ENCODE results near the gene SMOC1.

The SMOC1 gene

DNA sequence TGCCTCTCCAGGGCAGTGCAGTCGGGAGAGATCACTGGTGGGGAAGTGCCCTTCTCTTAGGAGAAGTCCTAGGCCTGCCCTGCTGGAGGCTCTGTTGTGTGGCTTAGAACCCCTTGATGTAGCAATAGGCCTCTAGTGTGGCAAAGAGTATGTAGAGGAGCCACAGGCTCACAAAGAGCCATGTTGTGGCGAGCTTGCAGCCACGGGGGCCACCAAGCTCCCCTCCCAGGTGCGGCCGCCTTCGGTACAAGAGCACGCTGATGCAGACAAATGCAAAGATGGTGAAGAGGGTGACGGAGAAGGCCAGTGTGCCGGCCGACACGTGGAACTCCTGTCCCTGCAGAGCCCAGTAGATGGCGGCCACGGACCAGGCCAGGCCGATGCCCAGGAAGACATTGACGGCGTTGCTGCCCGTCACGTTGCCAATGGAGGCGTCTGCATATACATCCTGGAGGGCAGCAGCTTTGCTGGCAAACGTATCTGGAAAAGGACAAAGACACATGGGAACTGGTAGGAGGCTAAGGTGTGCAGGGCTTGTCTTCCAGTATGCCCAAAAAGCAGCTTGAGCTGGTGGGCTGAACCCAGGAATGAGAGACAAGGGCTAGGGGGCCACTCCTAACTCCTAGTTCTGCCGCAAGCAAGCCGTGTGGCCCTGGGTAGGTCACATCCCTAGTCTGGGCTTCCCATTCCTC is 166.8 kb downstream of the SMOC1 start:
- TF ChIP-seq TAF1 (IDR thresholded peaks at IDR 0.05; ENCODE audit: borderline replicate concordance, insufficient read depth, low read length): no peak
- TF ChIP-seq, protein P1, sequence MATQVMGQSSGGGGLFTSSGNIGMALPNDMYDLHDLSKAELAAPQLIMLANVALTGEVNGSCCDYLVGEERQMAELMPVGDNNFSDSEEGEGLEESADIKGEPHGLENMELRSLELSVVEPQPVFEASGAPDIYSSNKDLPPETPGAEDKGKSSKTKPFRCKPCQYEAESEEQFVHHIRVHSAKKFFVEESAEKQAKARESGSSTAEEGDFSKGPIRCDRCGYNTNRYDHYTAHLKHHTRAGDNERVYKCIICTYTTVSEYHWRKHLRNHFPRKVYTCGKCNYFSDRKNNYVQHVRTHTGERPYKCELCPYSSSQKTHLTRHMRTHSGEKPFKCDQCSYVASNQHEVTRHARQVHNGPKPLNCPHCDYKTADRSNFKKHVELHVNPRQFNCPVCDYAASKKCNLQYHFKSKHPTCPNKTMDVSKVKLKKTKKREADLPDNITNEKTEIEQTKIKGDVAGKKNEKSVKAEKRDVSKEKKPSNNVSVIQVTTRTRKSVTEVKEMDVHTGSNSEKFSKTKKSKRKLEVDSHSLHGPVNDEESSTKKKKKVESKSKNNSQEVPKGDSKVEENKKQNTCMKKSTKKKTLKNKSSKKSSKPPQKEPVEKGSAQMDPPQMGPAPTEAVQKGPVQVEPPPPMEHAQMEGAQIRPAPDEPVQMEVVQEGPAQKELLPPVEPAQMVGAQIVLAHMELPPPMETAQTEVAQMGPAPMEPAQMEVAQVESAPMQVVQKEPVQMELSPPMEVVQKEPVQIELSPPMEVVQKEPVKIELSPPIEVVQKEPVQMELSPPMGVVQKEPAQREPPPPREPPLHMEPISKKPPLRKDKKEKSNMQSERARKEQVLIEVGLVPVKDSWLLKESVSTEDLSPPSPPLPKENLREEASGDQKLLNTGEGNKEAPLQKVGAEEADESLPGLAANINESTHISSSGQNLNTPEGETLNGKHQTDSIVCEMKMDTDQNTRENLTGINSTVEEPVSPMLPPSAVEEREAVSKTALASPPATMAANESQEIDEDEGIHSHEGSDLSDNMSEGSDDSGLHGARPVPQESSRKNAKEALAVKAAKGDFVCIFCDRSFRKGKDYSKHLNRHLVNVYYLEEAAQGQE (IDR thresholded peaks at IDR 0.05; ENCODE audit: insufficient read depth in 1 of 2, low read depth in 2 of 2, low read length in 2 of 2): no peak
- TF ChIP-seq POLR2AphosphoS5 (IDR thresholded peaks at IDR 0.05; ENCODE audit: low read depth, low read length): no peak
- no peak for TF ChIP-seq FOXP2 (optimal IDR thresholded peaks at IDR 0.05; ENCODE audit: borderline replicate concordance, extremely low read depth, extremely low read length, insufficient read depth)
- no peak for TF ChIP-seq SIN3A (IDR thresholded peaks at IDR 0.05; ENCODE audit: borderline replicate concordance, insufficient read depth, low read length)

DNA sequence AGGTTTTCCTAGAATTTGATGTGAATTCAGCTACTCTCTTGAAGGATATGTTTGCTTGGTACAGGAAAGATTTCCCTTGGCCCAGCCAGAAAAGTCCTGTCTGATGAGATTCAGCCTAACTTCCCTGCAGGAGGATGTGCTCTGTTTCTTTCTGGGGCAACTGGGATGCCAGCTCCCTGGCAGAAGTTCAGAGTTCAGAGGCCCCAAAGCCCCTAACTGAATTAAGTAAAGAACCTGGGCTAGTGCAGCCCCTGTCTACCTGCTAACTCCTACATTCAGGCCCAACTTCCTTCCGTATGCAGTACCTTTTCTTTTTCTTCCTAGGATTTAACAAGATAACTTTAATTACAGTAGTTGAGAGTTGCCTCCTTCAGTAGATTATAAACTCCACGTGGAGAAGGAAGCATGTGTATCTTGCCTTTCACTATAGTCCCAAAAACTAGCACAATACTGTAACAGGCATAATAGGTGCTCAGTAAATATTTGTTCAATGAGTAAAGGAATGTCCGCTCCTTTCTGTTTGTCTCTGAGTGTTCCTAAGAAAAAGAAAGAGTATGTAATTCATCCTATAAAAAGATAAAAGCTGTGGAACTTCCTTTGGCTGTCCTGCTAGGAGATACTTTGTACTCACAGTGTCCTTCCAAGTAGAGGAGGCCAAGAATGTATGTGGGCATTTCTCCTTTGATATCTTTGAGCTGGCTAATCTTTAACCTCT is 168.5 kb downstream of the SMOC1 start:
- TF ChIP-seq, protein P1 (IDR thresholded peaks at IDR 0.05; ENCODE audit: insufficient read depth in 1 of 2, low read depth in 2 of 2, low read length in 2 of 2): no peak
- TF ChIP-seq TAF1 (IDR thresholded peaks at IDR 0.05; ENCODE audit: borderline replicate concordance, insufficient read depth, low read length) (no peak), FOXP2 (optimal IDR thresholded peaks at IDR 0.05; ENCODE audit: borderline replicate concordance, extremely low read depth, extremely low read length, insufficient read depth) (no peak), POLR2AphosphoS5 (IDR thresholded peaks at IDR 0.05; ENCODE audit: low read depth, low read length) (no peak), SIN3A (IDR thresholded peaks at IDR 0.05; ENCODE audit: borderline replicate concordance, insufficient read depth, low read length) (no peak)

DNA sequence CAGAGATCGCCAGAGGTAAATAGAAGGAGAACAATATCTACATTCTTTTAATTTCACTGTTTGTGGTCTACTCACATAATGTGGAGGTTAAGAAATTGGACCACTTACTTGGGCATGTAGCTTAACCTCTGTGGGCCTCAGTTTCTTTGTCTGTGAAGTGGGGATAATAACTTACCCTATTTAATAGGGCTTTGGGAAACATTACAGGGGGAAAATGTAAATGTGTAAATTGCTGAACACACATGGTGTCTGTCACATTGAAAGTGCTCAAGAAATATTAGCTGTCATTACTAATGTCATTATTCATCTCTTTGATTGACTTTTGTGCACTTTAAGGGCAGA is 169.1 kb downstream of the SMOC1 start:
- no peak for TF ChIP-seq SIN3A (IDR thresholded peaks at IDR 0.05; ENCODE audit: borderline replicate concordance, insufficient read depth, low read length)
- TF ChIP-seq FOXP2 (optimal IDR thresholded peaks at IDR 0.05; ENCODE audit: borderline replicate concordance, extremely low read depth, extremely low read length, insufficient read depth): no peak
- no peak for TF ChIP-seq POLR2AphosphoS5 (IDR thresholded peaks at IDR 0.05; ENCODE audit: low read depth, low read length)
- TF ChIP-seq TAF1 (IDR thresholded peaks at IDR 0.05; ENCODE audit: borderline replicate concordance, insufficient read depth, low read length): no peak
- TF ChIP-seq, protein P1 (IDR thresholded peaks at IDR 0.05; ENCODE audit: insufficient read depth in 1 of 2, low read depth in 2 of 2, low read length in 2 of 2): no peak

DNA sequence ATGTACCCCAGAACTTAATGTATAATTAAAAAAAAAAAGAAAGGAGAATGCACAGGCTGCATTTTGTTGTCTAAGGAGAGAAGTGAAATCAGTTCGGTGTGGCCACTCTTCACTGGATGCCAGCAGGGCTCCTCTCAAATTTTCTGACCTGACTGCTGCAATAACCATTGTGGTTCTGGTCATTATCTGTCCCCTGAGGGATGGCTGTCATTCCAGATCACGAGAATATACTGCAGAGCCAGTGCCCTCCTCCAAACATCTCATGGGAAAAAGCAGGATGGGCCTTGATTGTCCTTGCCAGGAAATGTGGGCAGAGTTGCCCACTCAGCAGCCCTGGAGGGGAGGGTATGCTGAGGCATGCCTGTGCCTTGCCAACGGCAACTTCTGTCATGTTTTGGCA is 170.4 kb downstream of the SMOC1 start:
- TF ChIP-seq SIN3A (IDR thresholded peaks at IDR 0.05; ENCODE audit: borderline replicate concordance, insufficient read depth, low read length): no peak
- no peak for TF ChIP-seq FOXP2 (optimal IDR thresholded peaks at IDR 0.05; ENCODE audit: borderline replicate concordance, extremely low read depth, extremely low read length, insufficient read depth)
- TF ChIP-seq TAF1 (IDR thresholded peaks at IDR 0.05; ENCODE audit: borderline replicate concordance, insufficient read depth, low read length): no peak
- TF ChIP-seq, protein P1 (IDR thresholded peaks at IDR 0.05; ENCODE audit: insufficient read depth in 1 of 2, low read depth in 2 of 2, low read length in 2 of 2): no peak
- no peak for TF ChIP-seq POLR2AphosphoS5 (IDR thresholded peaks at IDR 0.05; ENCODE audit: low read depth, low read length)

All from PFSK-1 (cell line).